GM12878 (cell line): ENCODE measurements around the gene CNTRL. TPM values are rescaled to one million over a fixed set of nuclear protein-coding genes. Genes with fewer than 3 reads are reported as not detected.

Experiments used
- ATAC-seq: fragments of 200-7000 bp; cut with Tn5 transposase; 3 replicates; pipeline ENCODE4 v1.9.1; 2020; ENCODE audit warnings: mild to moderate bottlenecking, moderate library complexity
- BruUV-seq: library from RNA; stranded (reverse); fragments of 400-500 nt; replicated peaks from 2 replicates; lab custom pipeline; 2021; lab: Mats Ljungman, UMichigan
- CTCF ChIA-PET: fragments of 300-600 bp; sonication (Branson Sonifier 250); formaldehyde crosslinking; extraction: SDS; loops from one replicate; lab custom pipeline; 2021; ENCODE audit warnings: inconsistent platforms; lab: Yijun Ruan, JAX
- POLR2A ChIA-PET: fragments of 350-600 bp; formaldehyde crosslinking; extraction: SDS; loops from one replicate; lab custom pipeline; 2021; ENCODE audit warnings: inconsistent platforms; lab: Charles Lee
- RAD21 ChIA-PET: fragments of 300-600 bp; sonication (Branson Sonifier 250); formaldehyde crosslinking; loops from one replicate; lab custom pipeline; 2023; ENCODE audit warnings: antibody characterized with exemption; ENCODE audit not compliant: unreplicated experiment; lab: Charles Lee
- SMC1A ChIA-PET: fragments of 300-600 bp; sonication (Branson Sonifier 250); formaldehyde crosslinking; loops from one replicate; lab custom pipeline; 2023; ENCODE audit not compliant: unreplicated experiment, uncharacterized antibody; lab: Charles Lee
- DNase-seq: peaks from one replicate; pipeline ENCODE4 v3.0.0-alpha.2; 2011; ENCODE audit warnings: low read depth, low spot score
- FAIRE-seq: peaks from 3 replicates; lab custom pipeline; 2011; peaks lifted over from hg19 to GRCh38; lab: Jason Lieb, UNC
- H2AFZ ChIP-seq: 2 replicates; pipeline ENCODE4 v1.6.0; 2011; ENCODE audit warnings: low read depth, low read length, control low read depth; ENCODE audit not compliant: control insufficient read depth
- H3K27ac ChIP-seq: 2 replicates; pipeline ENCODE4 v1.5.1; 2011; ENCODE audit warnings: control low read depth; ENCODE audit not compliant: control insufficient read depth, insufficient read depth
- H3K27me3 ChIP-seq, 2 experiments: replicated peaks in 1 of 2; 2 replicates each; pipeline versions ENCODE4 v1.6.0 to v1.6.1; 2011; ENCODE audit warnings: low read length in 1 of 2; ENCODE audit not compliant: control insufficient read depth in 2 of 2, insufficient read depth in 2 of 2
- H3K36me3 ChIP-seq, 2 experiments: 2 replicates each; pipeline ENCODE4 v1.5.1; 2011; ENCODE audit warnings: low read length in 1 of 2; ENCODE audit not compliant: control insufficient read depth in 2 of 2, insufficient read depth in 2 of 2
- H3K4me1 ChIP-seq: 2 replicates; pipeline ENCODE4 v1.6.1; 2011; ENCODE audit warnings: mild to moderate bottlenecking, low read length, moderate library complexity, mixed read lengths; ENCODE audit not compliant: control insufficient read depth, insufficient read depth
- H3K4me2 ChIP-seq: 2 replicates; pipeline ENCODE4 v1.6.0; 2011; ENCODE audit warnings: control low read depth; ENCODE audit not compliant: control insufficient read depth, insufficient read depth
- H3K4me3 ChIP-seq: fragments of 200-600 bp; sonication (generic); 2 replicates; pipeline ENCODE4 v1.5.1; 2016
- H3K79me2 ChIP-seq: 2 replicates; pipeline ENCODE4 v1.6.0; 2011; ENCODE audit warnings: low read length; ENCODE audit not compliant: control insufficient read depth, insufficient read depth
- H3K9ac ChIP-seq: 2 replicates; pipeline ENCODE4 v1.8.0; 2011; ENCODE audit warnings: low read length, control low read depth, mixed read lengths; ENCODE audit not compliant: control insufficient read depth, insufficient read depth
- H3K9me3 ChIP-seq: replicated peaks from 3 replicates; pipeline ENCODE4 v1.5.1; 2011; ENCODE audit warnings: mild to moderate bottlenecking, low read length; ENCODE audit not compliant: control insufficient read depth, insufficient read depth
- H4K20me1 ChIP-seq: 2 replicates; pipeline ENCODE4 v1.6.0; 2011; ENCODE audit not compliant: control insufficient read depth, insufficient read depth
- ASH2L ChIP-seq: fragments of 300-600, 200-600 bp; sonication (generic); IDR thresholded peaks from 2 replicates; pipeline ENCODE4 v1.6.1; 2017; ENCODE audit warnings: low read depth, mild to moderate bottlenecking, borderline replicate concordance
- BACH1 ChIP-seq: fragments of 450-650 bp; IDR thresholded peaks from 2 replicates; pipeline ENCODE4 v1.6.1; 2017; ENCODE audit warnings: mild to moderate bottlenecking, borderline replicate concordance
- DPF2 ChIP-seq: fragments of 450-650 bp; IDR thresholded peaks from 2 replicates; pipeline ENCODE4 v1.6.1; 2017; ENCODE audit warnings: mild to moderate bottlenecking
- HDAC2 ChIP-seq: fragments of 200-600 bp; sonication (generic); IDR thresholded peaks from 2 replicates; pipeline ENCODE4 v1.6.1; 2017
- IRF4 ChIP-seq: IDR thresholded peaks from 2 replicates; pipeline ENCODE4 v1.6.1; 2011; ENCODE audit warnings: low read depth, low read length
- MXI1 ChIP-seq: fragments of 150-350 bp; IDR thresholded peaks from 2 replicates; pipeline ENCODE4 v1.6.1; 2011; ENCODE audit warnings: low read depth, mild to moderate bottlenecking, inconsistent platforms, low read length, improper control_type of control experiment
- POLR2AphosphoS2 ChIP-seq: IDR thresholded peaks from 2 replicates; pipeline ENCODE4 v1.6.1; 2011; ENCODE audit warnings: low read depth, mild to moderate bottlenecking, low read length, improper control_type of control experiment, moderate library complexity
- POLR2AphosphoS5 ChIP-seq: IDR thresholded peaks from 2 replicates; pipeline ENCODE4 v1.6.1; 2011; ENCODE audit warnings: mild to moderate bottlenecking, low read length, inconsistent platforms
- RBBP5 ChIP-seq: fragments of 200-600 bp; sonication (generic); conservative IDR thresholded peaks from 2 replicates; pipeline ENCODE4 v1.6.1; 2016
- SP1 ChIP-seq: IDR thresholded peaks from one replicate; pipeline ENCODE4 v1.6.1; 2011; ENCODE audit warnings: low read depth, low read length
- STAT3 ChIP-seq: IDR thresholded peaks from 2 replicates; pipeline ENCODE4 v1.6.1; 2011; ENCODE audit warnings: low read depth, low read length, improper control_type of control experiment
- TARDBP ChIP-seq: IDR thresholded peaks from 2 replicates; pipeline ENCODE4 v1.6.1; 2016; ENCODE audit warnings: borderline replicate concordance
- TCF12 ChIP-seq: IDR thresholded peaks from 2 replicates; pipeline ENCODE4 v1.6.1; 2011; ENCODE audit warnings: low read depth, mild to moderate bottlenecking, low read length
- TCF7 ChIP-seq: IDR thresholded peaks from 2 replicates; pipeline ENCODE4 v1.6.1; 2014; ENCODE audit warnings: antibody characterized with exemption, borderline replicate concordance
- ZNF24 ChIP-seq: fragments of 450-650 bp; IDR thresholded peaks from 2 replicates; pipeline ENCODE4 v1.6.1; 2017; ENCODE audit warnings: antibody characterized with exemption, mild to moderate bottlenecking
- WGBS: methylation state at CpG from one replicate; pipeline ENCODE4 v1.1.6; 2016; ENCODE audit warnings: low lambda C conversion rate; ENCODE audit not compliant: insufficient replicate concordance, insufficient coverage; ENCODE audit errors: missing lambda C conversion rate; 5-methylcytosine and 5-hydroxymethylcytosine counted together
- in situ Hi-C: fragments of 300-500 bp; cut with MboI; formaldehyde crosslinking; loops from 9 replicates; pipeline ENCODE4 v1.14.3; 2018; ENCODE audit warnings: mixed read lengths
- intact Hi-C: fragments of 100-400 bp; cut with micrococcal nuclease; formaldehyde crosslinking; loops from one replicate; pipeline ENCODE4 v1.14.2; 2022; ENCODE audit not compliant: unreplicated experiment
- polyA plus RNA-seq, 11 experiments: library from polyadenylated mRNA; depleted of rRNA in 4 of 11; unstranded in 6 of 11; stranded (reverse) in 5 of 11; fragments of >200 nt; fragmentation: Nextera tagmentation in 4 of 11; fragmentation: Illumina TruSeq in 1 of 11; extraction: Ambion mirVana in 4 of 11; extraction: Trizol in 1 of 11; gene quantifications; 1 replicate in 1 of 11; 2 replicates in 10 of 11; pipeline versions ENCODE4 v1.2.1 to v1.2.3, GENCODE V29; 2011 to 2016; ENCODE audit warnings: inconsistent platforms in 2 of 11, missing spikeins in 2 of 11, low read depth in 1 of 11
- total RNA-seq, 4 experiments: library from RNA; depleted of rRNA in 3 of 4; stranded (reverse); fragments of >200 nt in 3 of 4; fragmentation: Illumina TruSeq in 1 of 4; extraction: Trizol in 1 of 4; gene quantifications; 2 replicates each; pipeline versions ENCODE4 v1.2.1 to v1.2.3, GENCODE V29; 2013 to 2021
- TF ChIP-seq, protein P1 (sequence below): fragments of 450-650 bp; IDR thresholded peaks from 2 replicates; pipeline ENCODE4 v1.6.1; 2016; ENCODE audit warnings: mild to moderate bottlenecking

CNTRL gene
- total and polyA plus RNA-seq, 10 of the 15 experiments (the other 5 are each of a cell fraction or from before 2014, with no cell fraction given), result 20.0 to 65.4 (median 38.8) TPM

DNA sequence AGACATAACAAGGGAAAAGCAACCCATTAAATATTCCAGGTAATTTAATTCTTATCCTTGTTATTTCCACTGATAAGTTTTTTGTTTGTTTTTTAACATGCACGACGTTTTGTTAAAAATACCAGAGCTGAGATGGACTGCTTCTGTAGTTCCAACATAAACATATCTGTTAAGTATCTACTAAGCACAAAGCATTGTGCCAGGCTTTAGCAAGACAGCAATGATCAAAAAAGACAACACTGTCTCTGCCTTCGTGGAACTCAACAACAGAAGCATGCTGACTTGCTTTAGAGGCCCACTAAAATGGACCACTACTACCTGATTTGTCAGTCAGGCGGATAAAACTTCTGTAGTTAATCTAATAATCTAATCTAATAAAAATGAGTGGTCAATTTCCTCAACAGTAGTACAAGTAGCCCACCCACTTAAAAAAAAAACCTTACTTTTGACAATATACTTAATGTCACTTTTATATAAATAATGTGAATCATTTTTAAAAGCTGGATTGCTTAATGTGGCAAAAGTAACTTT lies 123.8 kb downstream of the CNTRL start:
- no peaks in the 10 kb centered on the region for H3K27me3 ChIP-seq
- DNase-seq (no peak), ATAC-seq (no peak), FAIRE-seq (peak; percentile 54)
- H3K4me3 ChIP-seq, result peak overlapping the region; percentile 90
- 0 out of 2 replicates have a peak overlapping the region, but pooled peaks have one; percentile 4 for H3K27ac ChIP-seq
- in situ Hi-C loops, result no loop called here
- peaks cover 89% of the 10 kb centered on the region for H3K79me2 ChIP-seq
- WGBS, result 26% methylated on average over 4 of the region's 4 CpGs
- H2AFZ ChIP-seq, result no peak overlapping the region
- CTCF ChIA-PET, result interaction anchor here (0.9 to 3.4 kb wide), 5 partner anchors 8 to 262 kb away, joined by 3 to 34 read pairs (median 4); no protein-coding TSS in a partner anchor
- H4K20me1 ChIP-seq, result 0 out of 2 replicates have a peak, but pooled peaks cover 4% of the 10 kb centered on the region
- RAD21 ChIA-PET, result interaction anchor here (0.8 to 1.9 kb wide), 5 partner anchors 9 to 326 kb away, joined by 3 to 10 read pairs (median 5); no protein-coding TSS in a partner anchor
- peak overlapping the region; percentile 93 for H3K9ac ChIP-seq
- SMC1A ChIA-PET, result interaction anchor here (0.7 to 4.8 kb wide), 10 partner anchors 8 to 78 kb away, joined by 3 to 44 read pairs (median 4); no protein-coding TSS in a partner anchor
- no peaks in the 10 kb centered on the region for H3K9me3 ChIP-seq
- no peaks in the 10 kb centered on the region for H3K36me3 ChIP-seq
- no TSS peak for BruUV-seq
- intact Hi-C loops, result loop anchor here (5.0 kb wide), 1 partner anchor 271 kb away; the partner anchor contains the start of gene TRAF1
- POLR2A ChIA-PET, result interaction anchor here (0.5 to 1.3 kb wide), 8 partner anchors 11 to 315 kb away, joined by 3 to 5 read pairs (median 3); no protein-coding TSS in a partner anchor
- H3K4me2 ChIP-seq, result peak overlapping the region; percentile 84
- TF ChIP-seq MXI1 (peak; percentile 41; the same call in 1 of the 2 replicates), TARDBP (no peak)
- peaks cover 8% of the 10 kb centered on the region for H3K4me1 ChIP-seq

DNA sequence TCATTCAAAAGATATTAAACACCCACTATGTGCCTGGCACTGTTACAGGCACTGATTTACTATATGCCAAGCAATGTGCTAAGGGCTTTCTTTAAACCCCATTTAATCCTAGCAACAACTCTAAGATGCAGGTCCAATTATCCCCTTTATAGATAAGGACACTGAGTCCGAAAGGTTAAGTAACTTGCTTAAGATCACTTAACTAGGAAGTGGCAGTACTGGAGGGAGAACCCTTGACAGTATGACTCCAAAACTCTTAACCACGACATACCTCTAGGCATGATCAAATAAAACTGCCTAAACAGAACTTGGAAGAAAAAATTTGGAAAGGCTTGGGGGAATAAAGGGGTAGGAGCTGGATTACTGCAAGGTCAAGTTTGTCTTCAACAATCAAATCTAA lies 125.2 kb downstream of the CNTRL start:
- Histone ChIP-seq H4K20me1 (0 out of 2 replicates have a peak, but pooled peaks cover 4% of the 10 kb centered on the region), H3K4me2 (peak overlapping the region; percentile 84), H2AFZ (no peak overlapping the region), H3K27ac (no peak overlapping the region; the same call in 1 of the 2 replicates), H3K27me3 (no peaks in the 10 kb centered on the region), H3K4me3 (peak overlapping the region; percentile 90), H3K9ac (peak overlapping the region; percentile 93), H3K9me3 (no peaks in the 10 kb centered on the region), H3K4me1 (peaks cover 8% of the 10 kb centered on the region), H3K79me2 (peaks cover 76% of the 10 kb centered on the region), H3K36me3 (no peaks in the 10 kb centered on the region)
- no TSS peak for BruUV-seq
- ChIA-PET POLR2A (interaction anchor here (0.9 to 2.5 kb wide), 6 partner anchors 10 to 78 kb away, joined by 3 to 11 read pairs (median 4); no protein-coding TSS in a partner anchor), CTCF (interaction anchor here (0.9 to 3.4 kb wide), 7 partner anchors 9 to 444 kb away, joined by 3 to 34 read pairs (median 5); no protein-coding TSS in a partner anchor), SMC1A (interaction anchor here (0.7 to 4.8 kb wide), 10 partner anchors 8 to 200 kb away, joined by 3 to 44 read pairs (median 4); no protein-coding TSS in a partner anchor), RAD21 (interaction anchor here (0.6 to 2.4 kb wide), 9 partner anchors 13 to 444 kb away, joined by 3 to 15 read pairs (median 4); no protein-coding TSS in a partner anchor)
- intact Hi-C loops (loop anchor here (5.0 kb wide), 1 partner anchor 273 kb away; the partner anchor contains the start of gene TRAF1), in situ Hi-C loops (no loop called here)
- WGBS, result 6% methylated on average over 2 of the region's 2 CpGs
- FAIRE-seq (no peak), ATAC-seq (0 out of 3 replicates have a peak, but pooled peaks have one; percentile 3), DNase-seq (no peak)
- TF ChIP-seq BACH1 (no peak), RBBP5 (no peak), TCF12 (no peak), DPF2 (no peak), TCF7 (no peak), ZNF24 (no peak), ASH2L (no peak), POLR2AphosphoS2 (no peak), STAT3 (no peak), HDAC2 (no peak), SP1 (no peak), IRF4 (no peak), POLR2AphosphoS5 (no peak)
- TF ChIP-seq, protein P1, sequence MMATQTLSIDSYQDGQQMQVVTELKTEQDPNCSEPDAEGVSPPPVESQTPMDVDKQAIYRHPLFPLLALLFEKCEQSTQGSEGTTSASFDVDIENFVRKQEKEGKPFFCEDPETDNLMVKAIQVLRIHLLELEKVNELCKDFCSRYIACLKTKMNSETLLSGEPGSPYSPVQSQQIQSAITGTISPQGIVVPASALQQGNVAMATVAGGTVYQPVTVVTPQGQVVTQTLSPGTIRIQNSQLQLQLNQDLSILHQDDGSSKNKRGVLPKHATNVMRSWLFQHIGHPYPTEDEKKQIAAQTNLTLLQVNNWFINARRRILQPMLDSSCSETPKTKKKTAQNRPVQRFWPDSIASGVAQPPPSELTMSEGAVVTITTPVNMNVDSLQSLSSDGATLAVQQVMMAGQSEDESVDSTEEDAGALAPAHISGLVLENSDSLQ, result no peak
